Femur (tissue), 1 donor: ENCODE data around the gene TLL2.

Experiments used
- DNase-seq: peaks from one replicate; pipeline ENCODE4 v3.0.0-alpha.2; 2017

The TLL2 gene

GRCh38 chr10:96346295-96346694 is 167.4 kb downstream of the TLL2 start:
- no peak for DNase-seq

- DNase-seq = no peak
Measured at GRCh38 chr10:96345222-96345621, 168.5 kb downstream of the TLL2 start.

- no peak for DNase-seq
Measured at GRCh38 chr10:96344178-96344577, 169.5 kb downstream of the TLL2 start.

- DNase-seq = no peak
Measured at GRCh38 chr10:96342402-96342801, 171.3 kb downstream of the TLL2 start.

- no peak for DNase-seq
Measured at GRCh38 chr10:96341219-96342182, 172.2 kb downstream of the TLL2 start.

GRCh38 chr10:96339956-96340904 is 173.5 kb downstream of the TLL2 start:
- peak; percentile 54 for DNase-seq

- no peak for DNase-seq
Measured at GRCh38 chr10:96339383-96339782, 174.3 kb downstream of the TLL2 start.

GRCh38 chr10:96338279-96338925 is 175.3 kb downstream of the TLL2 start:
- DNase-seq = no peak

- no peak for DNase-seq
Measured at GRCh38 chr10:96337106-96337505, 176.6 kb downstream of the TLL2 start.

GRCh38 chr10:96334616-96335526 is 178.9 kb downstream of the TLL2 start:
- DNase-seq = no peak

GRCh38 chr10:96333101-96333500 is 180.6 kb downstream of the TLL2 start:
- no peak for DNase-seq

GRCh38 chr10:96327462-96327861 is 186.3 kb downstream of the TLL2 start:
- no peak for DNase-seq

GRCh38 chr10:96325719-96326373 is 187.9 kb downstream of the TLL2 start:
- DNase-seq = no peak

GRCh38 chr10:96324447-96324846 is 189.3 kb downstream of the TLL2 start:
- DNase-seq = no peak

GRCh38 chr10:96322275-96322674 is 191.5 kb downstream of the TLL2 start:
- DNase-seq = no peak

- no peak for DNase-seq
Measured at GRCh38 chr10:96321822-96322221, 191.9 kb downstream of the TLL2 start.

- DNase-seq = no peak
Measured at GRCh38 chr10:96319754-96320474, 193.8 kb downstream of the TLL2 start.

GRCh38 chr10:96317067-96317833 is 196.5 kb downstream of the TLL2 start:
- DNase-seq = no peak
